Upper lobe of left lung (tissue), 6 donors: ENCODE data around the gene NOC4L. TPM values are rescaled to one million over a fixed set of nuclear protein-coding genes. Genes with fewer than 3 reads are reported as not detected.
"Not testable (repeated sequence)": the region's sequence is repeated elsewhere in the genome, so short reads cannot be mapped to it uniquely, and the experiment has no call there.

Source experiments
- ATAC-seq, 2 donors: fragments of 200-7000 bp; cut with Tn5 transposase; one replicate each; pipeline ENCODE4 v1.9.1; 2022; ENCODE audit warnings: mild to moderate bottlenecking in 2 of 2, moderate library complexity in 2 of 2; ENCODE audit not compliant: low FRiP score in 2 of 2
- DNase-seq, 2 donors: peaks; one replicate each; pipeline ENCODE4 v3.0.0-alpha.2; 2019 to 2020
- H3K27ac ChIP-seq, 4 donors: fragments of 200-600 bp; sonication (generic); one replicate each; pipeline ENCODE4 v1.5.1; 2016 to 2019
- H3K27me3 ChIP-seq, 4 donors: fragments of 200-600 bp; sonication (generic); one replicate each; pipeline ENCODE4 v1.5.1; 2017 to 2019
- H3K36me3 ChIP-seq, 4 donors: fragments of 200-600 bp; sonication (generic); one replicate each; pipeline ENCODE4 v1.5.1; 2016 to 2019
- H3K4me1 ChIP-seq, 4 donors: fragments of 200-600 bp; sonication (generic); one replicate each; pipeline ENCODE4 v1.5.1; 2018 to 2019
- H3K4me3 ChIP-seq, 4 donors: fragments of 200-600 bp; sonication (generic); one replicate each; pipeline ENCODE4 v1.5.1; 2017 to 2019; ENCODE audit warnings: mild to moderate bottlenecking in 2 of 4, moderate library complexity in 1 of 4
- H3K9me3 ChIP-seq, 4 donors: fragments of 200-600 bp; sonication (generic); one replicate each; pipeline ENCODE4 v1.5.1; 2018 to 2019
- CTCF ChIP-seq, 6 experiments: fragments of 450-650 bp in 4 of 6; fragments of 200-600 bp in 2 of 6; sonication (generic) in 2 of 6; IDR thresholded peaks; one replicate each; pipeline ENCODE4 v1.5.1; 2016 to 2019; ENCODE audit warnings: antibody characterized with exemption in 6 of 6
- EP300 ChIP-seq, 4 donors: sonication (generic); formaldehyde crosslinking; IDR thresholded peaks; one replicate each; pipeline ENCODE4 v1.5.1; 2017; ENCODE audit warnings: antibody characterized with exemption in 4 of 4, control low read depth in 2 of 4
- POLR2A ChIP-seq, 4 donors: fragments of 450-650 bp; IDR thresholded peaks; one replicate each; pipeline ENCODE4 v1.5.1; 2016 to 2017; ENCODE audit warnings: antibody characterized with exemption in 4 of 4, mild to moderate bottlenecking in 2 of 4
- POLR2AphosphoS5 ChIP-seq, 2 donors: sonication (generic); formaldehyde crosslinking; IDR thresholded peaks; one replicate each; pipeline ENCODE4 v1.5.1; 2017; ENCODE audit warnings: antibody characterized with exemption in 2 of 2
- WGBS, 2 donors: methylation state at CpG; one replicate each; pipeline ENCODE4 v1.1.5; 2017 to 2018; 5-methylcytosine and 5-hydroxymethylcytosine counted together
- total RNA-seq, 6 donors: library from RNA; depleted of rRNA in 4 of 6; stranded (reverse); fragments of >200 nt in 4 of 6; gene quantifications; one replicate each; pipeline versions ENCODE4 v1.1.0 to v1.2.1, GENCODE V29; 2016 to 2021
- donor health status: DM: no; HTN: no; CAD: no; lungs with moderate emphysema.
- donor health status: DM: no; HTN: yes; CAD: no; lungs with severe emphysema.

Gene NOC4L
- total RNA-seq, 6 donors from 2014 or later: 7.4 to 22.4 (median 19.2) TPM

GRCh38 chr12:132194556-132194955 is 50.3 kb downstream of the NOC4L start:
- no peaks in the 10 kb centered on the region for H3K36me3 ChIP-seq
- no peak overlapping the region for H3K4me3 ChIP-seq
- ATAC-seq (no peak), DNase-seq (no peak)
- no peaks in the 10 kb centered on the region for H3K27me3 ChIP-seq
- no peak overlapping the region for H3K27ac ChIP-seq
- WGBS, 2 donors: 73 to 79% methylated on average over 4 to 8 of the region's 8 CpGs
- no peak for TF ChIP-seq EP300 (IDR thresholded peaks at IDR 0.05)
- no peak for TF ChIP-seq CTCF (IDR thresholded peaks at IDR 0.05)
- TF ChIP-seq POLR2A (IDR thresholded peaks at IDR 0.05): no peak
- no peak for TF ChIP-seq POLR2AphosphoS5 (IDR thresholded peaks at IDR 0.05)
- H3K4me1 ChIP-seq: peaks cover 8 to 11% (median 9%) of the 10 kb centered on the region in 4 donors
- H3K9me3 ChIP-seq: peaks cover 0 to 9% (median 6%) of the 10 kb centered on the region in 4 donors

- H3K27ac ChIP-seq, H3K9me3 ChIP-seq, H3K4me3 ChIP-seq, H3K27me3 ChIP-seq, DNase-seq, H3K4me1 ChIP-seq, ATAC-seq, H3K36me3 ChIP-seq: not testable (repeated sequence)
- 77 to 86% methylated on average over 9 to 12 of the region's 12 CpGs for WGBS, 2 donors
These were observed 51.0 kb downstream of the NOC4L start for GRCh38 chr12:132195242-132195641.

GRCh38 chr12:132196038-132196872 is 52.0 kb downstream of the NOC4L start:
- H3K4me3 ChIP-seq: no peak overlapping the region

GRCh38 chr12:132196873-132197390 is 52.7 kb downstream of the NOC4L start:
- no peaks in the 10 kb centered on the region for H3K36me3 ChIP-seq
- no peak overlapping the region for H3K4me3 ChIP-seq
- no peaks in the 10 kb centered on the region for H3K4me1 ChIP-seq
- DNase-seq (peak in 1 of 2 donors; percentile 74), ATAC-seq (no peak)
- TF ChIP-seq CTCF (IDR thresholded peaks at IDR 0.05): no peak
- TF ChIP-seq EP300 (IDR thresholded peaks at IDR 0.05): no peak
- no peak for TF ChIP-seq POLR2A (IDR thresholded peaks at IDR 0.05)
- TF ChIP-seq POLR2AphosphoS5 (IDR thresholded peaks at IDR 0.05): no peak
- 86 to 92% methylated on average over 10 to 22 of the region's 22 CpGs for WGBS, 2 donors
- no peaks in the 10 kb centered on the region for H3K27me3 ChIP-seq
- peaks cover 0 to 9% (median 6%) of the 10 kb centered on the region in 4 donors for H3K9me3 ChIP-seq
- H3K27ac ChIP-seq: no peak overlapping the region

More at GRCh38 chr12:132196038-132196872, 52.0 kb downstream of the NOC4L start:
- H3K27me3 ChIP-seq: no peaks in the 10 kb centered on the region
- DNase-seq (peak in 1 of 2 donors; percentile 66), ATAC-seq (no peak)
- H3K4me1 ChIP-seq: no peaks in the 10 kb centered on the region
- H3K27ac ChIP-seq: no peak overlapping the region
- 79 to 85% methylated on average over 25 to 31 of the region's 32 CpGs for WGBS, 2 donors
- H3K36me3 ChIP-seq: no peaks in the 10 kb centered on the region
- peaks cover 0 to 9% (median 6%) of the 10 kb centered on the region in 4 donors for H3K9me3 ChIP-seq
- no peak for TF ChIP-seq EP300 (IDR thresholded peaks at IDR 0.05)
- TF ChIP-seq POLR2AphosphoS5 (IDR thresholded peaks at IDR 0.05): no peak
- TF ChIP-seq POLR2A (IDR thresholded peaks at IDR 0.05): no peak
- TF ChIP-seq CTCF (IDR thresholded peaks at IDR 0.05): no peak

- no peaks in the 10 kb centered on the region for H3K36me3 ChIP-seq
- no peak overlapping the region for H3K27ac ChIP-seq
- peaks cover 0 to 9% (median 6%) of the 10 kb centered on the region in 4 donors for H3K9me3 ChIP-seq
- DNase-seq (peak in 1 of 2 donors; percentile 83), ATAC-seq (no peak)
- H3K4me1 ChIP-seq: no peaks in the 10 kb centered on the region
- no peak for TF ChIP-seq CTCF (IDR thresholded peaks at IDR 0.05)
- TF ChIP-seq EP300 (IDR thresholded peaks at IDR 0.05): no peak
- TF ChIP-seq POLR2AphosphoS5 (IDR thresholded peaks at IDR 0.05): no peak
- no peak for TF ChIP-seq POLR2A (IDR thresholded peaks at IDR 0.05)
- no peak overlapping the region for H3K4me3 ChIP-seq
- no peaks in the 10 kb centered on the region for H3K27me3 ChIP-seq
- WGBS, 2 donors: 85 to 92% methylated on average over 16 to 36 of the region's 44 CpGs
These were observed 53.5 kb downstream of the NOC4L start for GRCh38 chr12:132197581-132198354.
